Astrocyte (in vitro differentiated cells and primary cell): ENCODE results near the gene MTCL3.
A peak's percentile ranks its signal among the peaks of the same experiment; 100 is the strongest.

Source experiments
- DNase-seq: peaks from one replicate; pipeline ENCODE4 v3.0.0-alpha.2; 2010; ENCODE audit warnings: low read depth
- FAIRE-seq: peaks from 2 replicates; lab custom pipeline; 2011; peaks lifted over from hg19 to GRCh38; lab: Jason Lieb, UNC
- H2AFZ ChIP-seq: 2 replicates; pipeline ENCODE4 v1.6.0; 2012; ENCODE audit warnings: low read depth, low read length, inconsistent platforms
- H3K27ac ChIP-seq: 2 replicates; pipeline ENCODE4 v1.5.1; 2011; ENCODE audit warnings: low read depth, low read length, inconsistent platforms
- H3K27me3 ChIP-seq: 2 replicates; pipeline ENCODE4 v1.6.0; 2011; ENCODE audit warnings: low read length, inconsistent platforms; ENCODE audit not compliant: insufficient read depth
- H3K36me3 ChIP-seq: 2 replicates; pipeline ENCODE4 v1.5.1; 2011; ENCODE audit warnings: low read length, inconsistent platforms; ENCODE audit not compliant: insufficient read depth
- H3K4me1 ChIP-seq: 2 replicates; pipeline ENCODE4 v1.5.1; 2011; ENCODE audit warnings: low read length, inconsistent platforms; ENCODE audit not compliant: insufficient read depth
- H3K4me2 ChIP-seq: 2 replicates; pipeline ENCODE4 v1.6.0; 2012; ENCODE audit warnings: low read length, inconsistent platforms
- H3K4me3 ChIP-seq: 2 replicates; pipeline ENCODE4 v1.5.1; 2011; ENCODE audit warnings: low read depth, mild to moderate bottlenecking, low read length, inconsistent platforms; ENCODE audit not compliant: insufficient read depth
- H3K79me2 ChIP-seq: 2 replicates; pipeline ENCODE4 v1.6.0; 2012; ENCODE audit warnings: mild to moderate bottlenecking, low read length, inconsistent platforms; ENCODE audit not compliant: insufficient read depth
- H3K9ac ChIP-seq: 2 replicates; pipeline ENCODE4 v1.6.0; 2012; ENCODE audit warnings: mild to moderate bottlenecking, low read length, inconsistent platforms
- H3K9me3 ChIP-seq: 2 replicates; pipeline ENCODE4 v1.5.1; 2012; ENCODE audit warnings: low read depth, mild to moderate bottlenecking, low read length, inconsistent platforms; ENCODE audit not compliant: insufficient read depth
- H4K20me1 ChIP-seq: 2 replicates; pipeline ENCODE4 v1.6.0; 2012; ENCODE audit warnings: low read length, inconsistent platforms; ENCODE audit not compliant: insufficient read depth
- H3K27ac Mint-ChIP-seq: one replicate; pipeline ENCODE4 v1.8.0; 2021; ENCODE audit warnings: mild to moderate bottlenecking, mixed read lengths; ENCODE audit not compliant: unreplicated experiment
- H3K27me3 Mint-ChIP-seq: one replicate; pipeline ENCODE4 v1.8.0; 2021; ENCODE audit warnings: low read depth, mixed read lengths; ENCODE audit not compliant: unreplicated experiment
- H3K36me3 Mint-ChIP-seq: one replicate; pipeline ENCODE4 v1.8.0; 2021; ENCODE audit warnings: low read depth, mixed read lengths; ENCODE audit not compliant: unreplicated experiment
- H3K4me1 Mint-ChIP-seq: one replicate; pipeline ENCODE4 v1.8.0; 2021; ENCODE audit warnings: low read depth, mixed read lengths; ENCODE audit not compliant: unreplicated experiment
- H3K4me3 Mint-ChIP-seq: one replicate; pipeline ENCODE4 v1.8.0; 2021; ENCODE audit warnings: mild to moderate bottlenecking, moderate library complexity, mixed read lengths; ENCODE audit not compliant: unreplicated experiment
- H3K9me3 Mint-ChIP-seq: one replicate; pipeline ENCODE4 v1.8.0; 2021; ENCODE audit warnings: mild to moderate bottlenecking, mixed read lengths; ENCODE audit not compliant: unreplicated experiment
- EZH2 ChIP-seq: IDR thresholded peaks from 2 replicates; pipeline ENCODE4 v1.6.1; 2012; ENCODE audit warnings: mild to moderate bottlenecking, low read length, inconsistent platforms; ENCODE audit not compliant: insufficient read depth
- TF ChIP-seq, protein P1 (sequence below): IDR thresholded peaks from 2 replicates; pipeline ENCODE4 v1.5.1; 2011; ENCODE audit warnings: low read depth, mild to moderate bottlenecking, inconsistent platforms, low read length, moderate library complexity; ENCODE audit not compliant: insufficient read depth

Gene MTCL3

DNA sequence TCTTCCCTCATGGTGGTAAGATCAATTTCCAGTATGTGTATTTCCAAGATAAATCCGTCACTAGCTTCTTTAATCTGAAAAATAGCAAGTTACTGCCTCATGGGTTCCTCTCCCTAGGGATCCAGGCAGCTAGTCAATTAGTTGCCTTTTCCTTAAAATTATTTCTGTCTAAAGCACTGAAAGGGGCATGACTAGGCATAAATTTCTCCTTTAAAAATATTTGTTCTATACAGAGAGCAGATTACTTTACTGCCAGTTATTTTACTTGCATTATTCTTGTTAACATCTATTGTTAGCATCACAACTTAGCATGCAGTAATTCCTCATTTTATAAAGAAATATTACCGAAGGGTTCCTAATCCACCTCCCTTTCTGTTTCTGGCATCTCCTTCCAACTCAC is 1.4 kb downstream of the MTCL3 start:
- Histone ChIP-seq H4K20me1 (peaks cover 21% of the 10 kb centered on the region), H3K36me3 (peaks cover 4% of the 10 kb centered on the region), H3K9ac (peak overlapping the region; percentile 80), H3K4me1 (peaks cover 12% of the 10 kb centered on the region), H3K4me3 (peak overlapping the region; percentile 70), H3K27me3 (no peaks in the 10 kb centered on the region), H2AFZ (peak overlapping the region; percentile 81), H3K9me3 (no peaks in the 10 kb centered on the region), H3K79me2 (peaks cover 21% of the 10 kb centered on the region), H3K27ac (peak overlapping the region; percentile 67), H3K4me2 (peak overlapping the region; percentile 86)
- no peak for DNase-seq
- Mint-ChIP-seq H3K9me3 (peaks cover 2% of the 10 kb centered on the region), H3K27ac (peak overlapping the region; percentile 79), H3K4me3 (peak overlapping the region; percentile 96), H3K36me3 (peaks cover 1% of the 10 kb centered on the region), H3K27me3 (peaks cover 2% of the 10 kb centered on the region), H3K4me1 (peaks cover 21% of the 10 kb centered on the region)
- TF ChIP-seq EZH2: no peak
- TF ChIP-seq, protein P1, sequence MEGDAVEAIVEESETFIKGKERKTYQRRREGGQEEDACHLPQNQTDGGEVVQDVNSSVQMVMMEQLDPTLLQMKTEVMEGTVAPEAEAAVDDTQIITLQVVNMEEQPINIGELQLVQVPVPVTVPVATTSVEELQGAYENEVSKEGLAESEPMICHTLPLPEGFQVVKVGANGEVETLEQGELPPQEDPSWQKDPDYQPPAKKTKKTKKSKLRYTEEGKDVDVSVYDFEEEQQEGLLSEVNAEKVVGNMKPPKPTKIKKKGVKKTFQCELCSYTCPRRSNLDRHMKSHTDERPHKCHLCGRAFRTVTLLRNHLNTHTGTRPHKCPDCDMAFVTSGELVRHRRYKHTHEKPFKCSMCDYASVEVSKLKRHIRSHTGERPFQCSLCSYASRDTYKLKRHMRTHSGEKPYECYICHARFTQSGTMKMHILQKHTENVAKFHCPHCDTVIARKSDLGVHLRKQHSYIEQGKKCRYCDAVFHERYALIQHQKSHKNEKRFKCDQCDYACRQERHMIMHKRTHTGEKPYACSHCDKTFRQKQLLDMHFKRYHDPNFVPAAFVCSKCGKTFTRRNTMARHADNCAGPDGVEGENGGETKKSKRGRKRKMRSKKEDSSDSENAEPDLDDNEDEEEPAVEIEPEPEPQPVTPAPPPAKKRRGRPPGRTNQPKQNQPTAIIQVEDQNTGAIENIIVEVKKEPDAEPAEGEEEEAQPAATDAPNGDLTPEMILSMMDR: no peak
- no peak for FAIRE-seq

DNA sequence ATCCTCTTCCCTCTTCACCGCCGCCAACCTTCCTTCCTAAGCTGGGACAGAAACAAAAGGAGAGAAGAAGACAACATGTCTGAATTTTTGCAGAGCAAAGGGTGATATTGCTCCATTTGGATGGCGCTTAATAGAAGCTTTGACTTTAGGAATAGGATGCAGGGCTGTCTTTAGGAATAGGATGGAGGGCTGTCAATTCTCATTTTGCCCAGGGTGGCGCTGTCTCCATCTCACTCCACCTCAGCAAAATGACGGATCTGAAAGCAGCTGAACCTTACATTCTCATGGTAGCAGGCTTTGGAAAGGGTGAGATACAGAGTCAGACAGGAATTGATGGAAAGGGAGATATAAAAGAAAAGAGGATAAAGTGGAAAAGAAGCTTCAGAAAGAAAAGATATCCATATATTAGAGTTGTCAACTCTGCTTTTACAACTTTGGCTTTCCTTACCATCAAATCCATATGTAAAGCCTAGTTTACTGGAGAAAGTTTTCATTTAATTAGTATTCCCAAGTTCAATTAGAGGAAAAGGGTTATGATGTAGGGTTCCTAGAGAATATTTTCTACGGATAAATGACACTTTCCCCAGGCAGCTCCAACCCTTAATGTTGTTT is 2.4 kb downstream of the MTCL3 start:
- Mint-ChIP-seq H3K27me3 (no peaks in the 10 kb centered on the region), H3K4me1 (peaks cover 21% of the 10 kb centered on the region), H3K36me3 (peaks cover 5% of the 10 kb centered on the region), H3K4me3 (peak overlapping the region; percentile 86), H3K27ac (peak overlapping the region; percentile 87), H3K9me3 (no peaks in the 10 kb centered on the region)
- H4K20me1 ChIP-seq: peaks cover 21% of the 10 kb centered on the region
- peaks cover 12% of the 10 kb centered on the region for H3K4me1 ChIP-seq
- H3K36me3 ChIP-seq: peaks cover 12% of the 10 kb centered on the region
- peak overlapping the region; percentile 76 for H2AFZ ChIP-seq
- H3K4me3 ChIP-seq: peak overlapping the region; percentile 69
- peak overlapping the region; percentile 77 for H3K9ac ChIP-seq
- TF ChIP-seq EZH2: no peak
- TF ChIP-seq, protein P1: peak; percentile 96
- peak overlapping the region; percentile 86 for H3K4me2 ChIP-seq
- H3K27me3 ChIP-seq: no peaks in the 10 kb centered on the region
- FAIRE-seq (peak; percentile 94), DNase-seq (peak; percentile 27)
- peaks cover 27% of the 10 kb centered on the region for H3K79me2 ChIP-seq
- H3K27ac ChIP-seq: no peak overlapping the region
- H3K9me3 ChIP-seq: no peaks in the 10 kb centered on the region
